Activated CD4-positive, alpha-beta T cell treated with anti-CD3 and anti-CD28 coated beads, Interleukin-2, amount 10 ng/mL, durations not matched to agents 24 days and 14 days (primary cell): ENCODE results near the gene HENMT1. TPM values are rescaled to one million over a fixed set of nuclear protein-coding genes. Genes with fewer than 3 reads are reported as not detected.
A peak's percentile ranks its signal among the peaks of the same experiment; 100 is the strongest.
"Not testable (repeated sequence)": the region's sequence is repeated elsewhere in the genome, so short reads cannot be mapped to it uniquely, and the experiment has no call there.

Experiments
- DNase-seq: peaks from one replicate; pipeline ENCODE4 v3.0.0; 2022
- H3K27ac Mint-ChIP-seq: one replicate; pipeline ENCODE4 v1.8.0; 2022; ENCODE audit warnings: mild to moderate bottlenecking, mixed read lengths
- H3K27me3 Mint-ChIP-seq: one replicate; pipeline ENCODE4 v1.8.0; 2022; ENCODE audit warnings: mixed read lengths
- H3K36me3 Mint-ChIP-seq: one replicate; pipeline ENCODE4 v1.8.0; 2022; ENCODE audit warnings: low read depth, mild to moderate bottlenecking, mixed read lengths
- H3K4me1 Mint-ChIP-seq: one replicate; pipeline ENCODE4 v1.8.0; 2021; ENCODE audit warnings: mixed read lengths
- H3K4me3 Mint-ChIP-seq: one replicate; pipeline ENCODE4 v1.8.0; 2022; ENCODE audit warnings: mild to moderate bottlenecking, moderate library complexity, mixed read lengths
- H3K9me3 Mint-ChIP-seq: one replicate; pipeline ENCODE4 v1.8.0; 2021; ENCODE audit warnings: mixed read lengths
- intact Hi-C: fragments of 100-400 bp; cut with micrococcal nuclease; formaldehyde crosslinking; loops from one replicate; pipeline ENCODE4 v1.15.1; 2023
- total RNA-seq: library from RNA; stranded (reverse); gene quantifications from 2 replicates; pipeline ENCODE4 v1.2.3, GENCODE V29; 2022

Gene HENMT1
- 17.5 and 17.7 TPM in 2 replicates for total RNA-seq

- Mint-ChIP-seq H3K36me3 (peaks cover 11% of the 10 kb centered on the region), H3K4me1 (peaks cover 34% of the 10 kb centered on the region), H3K27me3 (no peaks in the 10 kb centered on the region), H3K4me3 (peak within 1 kb of the TSS; percentile 87), H3K27ac (peak within 1 kb of the TSS; percentile 97), H3K9me3 (no peaks in the 10 kb centered on the region)
- DNase-seq: peak; percentile 93
- intact Hi-C loops: loop anchor here (1.0 to 5.0 kb wide), 4 partner anchors 16 to 724 kb away; partner anchors contain the start of genes PRPF38B and STXBP3
Observed at GRCh38 chr1:108661030-108661609, at the start of gene HENMT1. Gene HENMT1, minus strand, starts transcription at chr1:108661093. Its CDS starts 1,209 bp downstream, at chr1:108659884.

GRCh38 chr1:108708691-108709660 is 48.1 kb upstream of the HENMT1 start:
- H3K9me3 Mint-ChIP-seq: no peaks in the 10 kb centered on the region
- intact Hi-C loops: loop anchor here (5.0 kb wide), 1 partner anchor 197 kb away; no protein-coding TSS in a partner anchor
- H3K27me3 Mint-ChIP-seq: peaks cover 16% of the 10 kb centered on the region
- DNase-seq: peak; percentile 87
- no peaks in the 10 kb centered on the region for H3K36me3 Mint-ChIP-seq
- no peak overlapping the region for H3K27ac Mint-ChIP-seq
- H3K4me3 Mint-ChIP-seq: no peak overlapping the region
- H3K4me1 Mint-ChIP-seq: peaks cover 19% of the 10 kb centered on the region

DNA sequence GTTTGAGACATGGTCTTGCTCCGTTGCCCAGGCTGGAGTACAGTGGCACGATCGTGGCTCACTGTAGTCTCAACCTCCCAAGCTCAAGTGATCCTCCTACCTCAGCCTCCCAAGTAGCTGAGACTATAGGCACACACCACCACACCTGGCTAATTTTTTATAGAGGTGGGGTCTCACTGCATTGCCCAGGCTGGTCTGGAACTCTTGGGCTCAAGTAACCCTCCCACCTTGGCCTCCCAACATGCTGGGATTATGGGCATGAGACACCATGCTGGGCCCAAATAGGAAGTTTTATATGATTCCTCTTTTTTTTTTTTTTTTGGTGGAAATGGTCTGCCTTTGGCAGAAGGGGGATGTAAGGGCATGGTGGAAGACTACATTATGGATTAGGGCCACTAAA is 45.8 kb upstream of the HENMT1 start:
- Mint-ChIP-seq H3K4me3 (no peak overlapping the region), H3K9me3 (no peaks in the 10 kb centered on the region), H3K27me3 (peaks cover 1% of the 10 kb centered on the region), H3K4me1 (peaks cover 24% of the 10 kb centered on the region), H3K27ac (no peak overlapping the region), H3K36me3 (peaks cover 8% of the 10 kb centered on the region)
- intact Hi-C loops: loop anchor here (5.0 kb wide), 1 partner anchor 194 kb away; no protein-coding TSS in a partner anchor
- no peak for DNase-seq

DNA sequence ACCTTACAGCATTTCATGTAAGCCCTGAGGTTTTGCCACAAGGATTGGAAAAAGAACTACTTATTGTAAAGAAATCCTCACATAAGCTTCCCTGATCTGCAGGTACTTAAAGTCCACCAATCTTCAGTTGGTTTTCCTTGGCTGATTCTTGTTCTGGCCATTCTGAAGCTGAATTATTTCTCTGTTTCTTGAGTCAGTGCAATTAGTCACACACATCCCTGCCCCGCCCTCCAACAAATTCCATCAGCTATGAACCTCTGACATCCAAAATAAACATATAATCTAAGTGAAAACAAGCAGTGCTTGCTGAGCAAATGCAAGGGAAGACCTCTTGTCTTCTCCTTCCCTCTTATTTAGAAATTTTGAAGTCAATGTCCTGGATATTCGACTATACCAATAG is 43.6 kb upstream of the HENMT1 start:
- intact Hi-C loops: loop anchor here (1.0 to 2.0 kb wide), 3 partner anchors 12 to 58 kb away; partner anchors contain the start of genes PRPF38B and STXBP3
- no peaks in the 10 kb centered on the region for H3K27me3 Mint-ChIP-seq
- H3K27ac Mint-ChIP-seq: peak overlapping the region; percentile 77

DNA sequence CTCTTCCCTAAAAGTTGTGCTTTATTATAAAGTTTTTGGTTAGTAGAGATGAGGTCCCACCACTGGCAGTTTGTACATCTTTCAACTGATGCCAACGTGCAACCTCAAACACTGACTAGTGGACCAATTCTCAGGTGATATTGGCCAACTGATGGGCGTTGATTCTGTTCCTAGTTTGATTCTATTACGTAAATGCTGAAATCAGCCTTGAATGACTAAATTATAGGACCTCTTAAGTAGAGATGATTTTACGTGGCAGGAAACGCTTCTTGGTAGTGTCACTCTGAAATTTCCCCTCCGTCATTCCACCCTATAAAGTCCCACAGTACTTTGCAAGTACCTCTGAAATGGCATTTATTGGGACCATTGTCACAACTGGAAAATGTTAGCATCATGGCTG is 43.0 kb upstream of the HENMT1 start:
- Mint-ChIP-seq H3K27ac (peak overlapping the region; percentile 87), H3K36me3 (peaks cover 30% of the 10 kb centered on the region), H3K4me1 (peaks cover 29% of the 10 kb centered on the region), H3K27me3 (no peaks in the 10 kb centered on the region), H3K4me3 (peak overlapping the region; percentile 62), H3K9me3 (no peaks in the 10 kb centered on the region)
- DNase-seq: peak; percentile 71
- intact Hi-C loops: loop anchor here (1.0 to 2.0 kb wide), 3 partner anchors 12 to 57 kb away; partner anchors contain the start of genes PRPF38B and STXBP3

More for the DNA sequence above, 43.6 kb upstream of the HENMT1 start:
- Mint-ChIP-seq H3K4me3 (no peak overlapping the region), H3K9me3 (no peaks in the 10 kb centered on the region), H3K4me1 (peaks cover 27% of the 10 kb centered on the region), H3K36me3 (peaks cover 24% of the 10 kb centered on the region)
- DNase-seq: peak; percentile 54

- Mint-ChIP-seq H3K4me1 (peaks cover 34% of the 10 kb centered on the region), H3K36me3 (peaks cover 47% of the 10 kb centered on the region)
- H3K27me3 Mint-ChIP-seq, H3K9me3 Mint-ChIP-seq, H3K27ac Mint-ChIP-seq, H3K4me3 Mint-ChIP-seq, intact Hi-C loops: not testable (repeated sequence)
- DNase-seq: peak; percentile 54
Observed at GRCh38 chr1:108702109-108702508, 41.2 kb upstream of the HENMT1 start.

DNA sequence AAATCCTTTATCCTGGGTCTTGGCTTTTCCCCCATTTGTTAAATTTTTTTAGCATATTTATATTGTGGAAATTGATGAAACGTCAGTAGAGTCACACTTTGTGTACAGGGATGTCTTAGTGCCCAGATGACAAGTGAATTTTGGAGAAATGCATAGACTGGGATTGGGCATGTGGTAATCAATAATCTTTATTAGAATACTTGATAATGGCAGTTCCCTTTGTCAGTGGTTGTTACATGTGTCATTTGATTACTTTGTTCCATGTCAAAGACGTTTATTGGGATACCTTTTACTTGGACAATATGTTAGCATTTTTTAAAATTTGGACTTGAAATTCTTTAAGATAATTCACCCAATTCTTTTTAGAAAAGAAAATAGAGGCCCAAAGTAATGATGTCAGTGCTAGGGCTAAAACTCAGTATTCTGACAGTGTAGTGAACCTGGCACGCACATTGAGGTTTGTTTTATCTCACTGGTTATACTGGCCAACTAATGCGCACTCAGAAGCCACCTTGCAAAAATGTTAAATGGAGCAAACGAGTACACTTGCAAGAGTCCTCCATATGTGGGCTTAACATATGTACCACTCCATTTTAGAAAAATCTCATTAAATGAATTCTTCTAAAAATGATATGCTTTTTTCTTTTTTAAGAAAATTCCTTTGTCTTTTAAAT is 40.4 kb upstream of the HENMT1 start:
- no peaks in the 10 kb centered on the region for H3K9me3 Mint-ChIP-seq
- no peak overlapping the region for H3K27ac Mint-ChIP-seq
- H3K27me3 Mint-ChIP-seq: no peaks in the 10 kb centered on the region
- peaks cover 34% of the 10 kb centered on the region for H3K4me1 Mint-ChIP-seq
- H3K36me3 Mint-ChIP-seq: peaks cover 55% of the 10 kb centered on the region
- intact Hi-C loops: no loop called here
- peak; percentile 48 for DNase-seq
- no peak overlapping the region for H3K4me3 Mint-ChIP-seq

DNA sequence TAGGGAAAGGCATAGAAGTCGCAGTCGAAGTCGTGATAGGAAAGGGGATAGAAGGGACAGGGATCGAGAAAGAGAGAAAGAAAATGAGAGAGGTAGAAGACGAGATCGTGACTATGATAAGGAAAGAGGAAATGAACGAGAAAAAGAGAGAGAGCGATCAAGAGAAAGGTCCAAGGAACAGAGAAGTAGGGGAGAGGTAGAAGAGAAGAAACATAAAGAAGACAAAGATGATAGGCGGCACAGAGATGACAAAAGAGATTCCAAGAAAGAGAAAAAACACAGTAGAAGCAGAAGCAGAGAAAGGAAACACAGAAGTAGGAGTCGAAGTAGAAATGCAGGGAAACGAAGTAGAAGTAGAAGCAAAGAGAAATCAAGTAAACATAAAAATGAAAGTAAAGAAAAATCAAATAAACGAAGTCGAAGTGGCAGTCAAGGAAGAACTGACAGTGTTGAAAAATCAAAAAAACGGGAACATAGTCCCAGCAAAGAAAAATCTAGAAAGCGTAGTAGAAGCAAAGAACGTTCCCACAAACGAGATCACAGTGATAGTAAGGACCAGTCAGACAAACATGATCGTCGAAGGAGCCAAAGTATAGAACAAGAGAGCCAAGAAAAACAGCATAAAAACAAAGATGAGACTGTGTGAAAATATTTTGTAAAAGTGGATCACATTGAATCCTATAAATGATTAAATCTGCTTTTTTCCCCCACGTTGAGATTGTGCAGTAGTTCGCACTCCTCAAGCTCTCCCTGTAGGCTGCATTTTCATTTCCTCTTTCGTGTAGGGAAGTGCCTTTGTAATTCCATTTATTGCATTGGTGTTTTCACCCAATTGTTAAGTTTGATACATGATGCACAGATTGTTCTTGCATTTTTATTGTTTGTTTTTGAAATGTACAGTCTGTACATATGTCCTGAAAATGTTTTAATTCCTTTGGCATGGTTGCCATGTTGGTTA is 38.8 kb upstream of the HENMT1 start:
- H3K36me3 Mint-ChIP-seq: peaks cover 68% of the 10 kb centered on the region
- intact Hi-C loops: loop anchor here (10.0 kb wide), 2 partner anchors 265 to 415 kb away; partner anchors contain the start of genes CLCC1 and ELAPOR1

GRCh38 chr1:108695535-108695934 is 34.6 kb upstream of the HENMT1 start:
- Mint-ChIP-seq H3K4me3 (peak overlapping the region; percentile 79), H3K4me1 (peaks cover 44% of the 10 kb centered on the region), H3K36me3 (peaks cover 78% of the 10 kb centered on the region), H3K27ac (peak overlapping the region; percentile 60), H3K27me3 (no peaks in the 10 kb centered on the region), H3K9me3 (no peaks in the 10 kb centered on the region)
- intact Hi-C loops: loop anchor here (10.0 kb wide), 2 partner anchors 269 to 419 kb away; partner anchors contain the start of genes CLCC1 and ELAPOR1
- DNase-seq: no peak

More for the DNA sequence above, 38.8 kb upstream of the HENMT1 start:
- DNase-seq: peak; percentile 54
- H3K4me1 Mint-ChIP-seq: peaks cover 34% of the 10 kb centered on the region
- peak overlapping the region; percentile 79 for H3K27ac Mint-ChIP-seq
- H3K27me3 Mint-ChIP-seq: no peaks in the 10 kb centered on the region
- H3K9me3 Mint-ChIP-seq: no peaks in the 10 kb centered on the region
- H3K4me3 Mint-ChIP-seq: peak overlapping the region; percentile 78

GRCh38 chr1:108692724-108693655 is 32.1 kb upstream of the HENMT1 start:
- peaks cover 30% of the 10 kb centered on the region for H3K4me1 Mint-ChIP-seq
- peaks cover 53% of the 10 kb centered on the region for H3K36me3 Mint-ChIP-seq
- peak overlapping the region; percentile 99 for H3K4me3 Mint-ChIP-seq
- H3K9me3 Mint-ChIP-seq: no peaks in the 10 kb centered on the region
- peak; percentile 94 for DNase-seq
- H3K27ac Mint-ChIP-seq: peak overlapping the region; percentile 100
- peaks cover 10% of the 10 kb centered on the region for H3K27me3 Mint-ChIP-seq
- intact Hi-C loops: loop anchor here (1.0 to 10.0 kb wide), 8 partner anchors 11 to 422 kb away; partner anchors contain the start of genes CLCC1, EEIG2, ELAPOR1 and GPSM2

GRCh38 chr1:108691942-108692723 is 31.2 kb upstream of the HENMT1 start, which contains the start of gene PRPF38B:
Gene PRPF38B, plus strand, starts transcription at chr1:108692310. Its CDS starts 282 bp downstream, at chr1:108692592.
- Mint-ChIP-seq H3K9me3 (no peaks in the 10 kb centered on the region), H3K36me3 (peaks cover 46% of the 10 kb centered on the region), H3K27me3 (peaks cover 14% of the 10 kb centered on the region), H3K27ac (peak within 1 kb of the TSS; percentile 100), H3K4me1 (peaks cover 26% of the 10 kb centered on the region), H3K4me3 (peak within 1 kb of the TSS; percentile 99)
- peak; percentile 98 for DNase-seq
- intact Hi-C loops: loop anchor here (1.0 to 10.0 kb wide), 8 partner anchors 12 to 423 kb away; partner anchors contain the start of genes CLCC1, EEIG2, ELAPOR1 and GPSM2
